K562 (cell line): Measurements from ENCODE around the gene C20orf96. TPM values are rescaled to one million over a fixed set of nuclear protein-coding genes. Genes with fewer than 3 reads are reported as not detected.

ENCODE experiments used
- CUX1 ChIP-seq: fragments of 200-800 bp; sonication (Bioruptor generic); IDR thresholded peaks from 2 replicates; pipeline ENCODE4 v1.6.1; 2016; ENCODE audit warnings: missing genetic modification characterization, missing compliant biosample characterization
- NFRKB ChIP-seq: fragments of 450-650 bp; IDR thresholded peaks from 2 replicates; pipeline ENCODE4 v1.6.1; 2016; ENCODE audit warnings: low read depth
- PHF21A ChIP-seq: fragments of 450-650 bp; IDR thresholded peaks from 2 replicates; pipeline ENCODE4 v1.6.1; 2017; ENCODE audit warnings: low read depth, borderline replicate concordance
- TOE1 ChIP-seq, 2 experiments: fragments of 450-650 bp in 1 of 2; sonication (generic) in 1 of 2; formaldehyde crosslinking in 1 of 2; IDR thresholded peaks; 2 replicates each; pipeline versions ENCODE4 v1.7.1 to v1.8.0; 2016 to 2022; ENCODE audit warnings: borderline replicate concordance in 2 of 2, mild to moderate bottlenecking in 2 of 2, antibody characterized with exemption in 1 of 2, inconsistent platforms in 1 of 2, low read depth in 1 of 2, missing genetic modification reagents in 1 of 2, moderate library complexity in 1 of 2
- ZKSCAN1 ChIP-seq: fragments of 150-350 bp; IDR thresholded peaks from 2 replicates; pipeline ENCODE4 v1.6.1; 2016; ENCODE audit warnings: low read depth, low read length
- ZNF766 ChIP-seq: fragments of 200-800 bp; sonication (Bioruptor generic); conservative IDR thresholded peaks from 2 replicates; pipeline ENCODE4 v1.6.1; 2016; ENCODE audit warnings: missing genetic modification characterization, missing compliant biosample characterization
- polyA plus RNA-seq, 8 experiments: library from polyadenylated mRNA; depleted of rRNA in 4 of 8; stranded (reverse) in 5 of 8; unstranded in 3 of 8; fragments of >200 nt; fragmentation: Nextera tagmentation in 2 of 8; fragmentation: Illumina TruSeq in 1 of 8; extraction: Ambion mirVana in 2 of 8; extraction: Trizol in 1 of 8; gene quantifications; 2 replicates each; pipeline versions ENCODE4 v1.2.1 to v1.2.3, GENCODE V29; 2011 to 2014; ENCODE audit warnings: inconsistent platforms in 1 of 8, missing spikeins in 1 of 8
- total RNA-seq, 7 experiments: library from RNA; depleted of rRNA in 6 of 7; stranded (reverse); fragments of >200 nt in 6 of 7; fragmentation: Illumina TruSeq in 2 of 7; extraction: Trizol in 2 of 7; gene quantifications; 2 replicates each; pipeline versions ENCODE4 v1.2.1 to v1.2.3, GENCODE V29; 2011 to 2021; ENCODE audit warnings: low replicate concordance in 1 of 7
- TF ChIP-seq, protein P1 (sequence below): fragments of 250-450 bp; sonication (Bioruptor Pico); IDR thresholded peaks from 2 replicates; pipeline ENCODE4 v1.9.0; 2021; ENCODE audit warnings: mild to moderate bottlenecking, inconsistent platforms
- TF ChIP-seq, protein P2 (sequence below): fragments of 150-350 bp; IDR thresholded peaks from 2 replicates; pipeline ENCODE4 v1.6.1; 2014; ENCODE audit warnings: low read depth, mild to moderate bottlenecking, low read length, borderline replicate concordance
- TF ChIP-seq, protein P3 (sequence below): fragments of 250-450 bp; sonication (Bioruptor Pico); IDR thresholded peaks from 2 replicates; pipeline ENCODE4 v1.5.0; 2021; ENCODE audit warnings: mild to moderate bottlenecking, moderate library complexity

The C20orf96 gene
- total and polyA plus RNA-seq, 9 of the 15 experiments (the other 6 are each of a cell fraction or from before 2014, with no cell fraction given), result 1.7 to 11.7 (median 4.2) TPM

DNA sequence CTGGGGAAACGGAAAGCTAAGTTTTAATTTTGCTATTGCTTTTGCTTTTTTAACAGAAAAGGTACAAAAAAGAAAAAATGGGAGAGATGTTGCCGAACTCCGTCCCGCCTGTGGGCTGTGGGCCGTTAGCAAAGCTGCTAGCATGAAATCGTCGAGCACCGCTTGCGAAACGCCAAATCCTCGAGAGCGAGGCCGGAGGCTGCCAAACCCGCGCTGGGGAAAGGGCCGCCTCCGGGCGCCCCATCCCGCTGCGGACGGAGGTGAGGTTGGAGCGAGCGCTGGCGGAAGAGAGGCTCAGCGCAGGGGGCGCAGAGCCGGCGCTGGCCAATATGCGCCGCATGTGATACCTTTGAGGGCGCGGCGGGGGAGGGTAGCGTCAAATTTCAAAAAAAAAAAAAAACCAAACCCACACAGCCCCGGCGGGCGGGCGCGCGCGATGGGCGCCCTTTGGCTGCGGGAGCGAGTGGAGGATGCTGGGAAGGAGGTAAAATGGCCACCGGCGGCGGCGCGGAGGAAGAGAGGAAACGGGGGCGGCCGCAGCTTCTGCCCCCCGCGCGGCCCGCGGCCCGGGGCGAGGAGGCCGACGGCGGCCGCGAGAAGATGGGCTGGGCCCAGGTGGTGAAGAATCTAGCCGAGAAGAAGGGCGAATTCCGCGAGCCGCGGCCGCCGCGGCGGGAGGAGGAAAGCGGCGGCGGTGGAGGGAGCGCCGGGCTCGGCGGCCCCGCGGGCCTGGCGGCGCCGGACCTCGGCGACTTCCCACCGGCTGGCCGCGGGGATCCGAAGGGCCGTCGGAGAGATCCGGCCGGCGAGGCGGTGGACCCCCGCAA, 6.8 kb upstream of the C20orf96 start, which contains the start of gene ZCCHC3 (continued):
- TF ChIP-seq ZKSCAN1, result peak; percentile 61; the same call in 1 of the 2 replicates
- TF ChIP-seq, protein P1, sequence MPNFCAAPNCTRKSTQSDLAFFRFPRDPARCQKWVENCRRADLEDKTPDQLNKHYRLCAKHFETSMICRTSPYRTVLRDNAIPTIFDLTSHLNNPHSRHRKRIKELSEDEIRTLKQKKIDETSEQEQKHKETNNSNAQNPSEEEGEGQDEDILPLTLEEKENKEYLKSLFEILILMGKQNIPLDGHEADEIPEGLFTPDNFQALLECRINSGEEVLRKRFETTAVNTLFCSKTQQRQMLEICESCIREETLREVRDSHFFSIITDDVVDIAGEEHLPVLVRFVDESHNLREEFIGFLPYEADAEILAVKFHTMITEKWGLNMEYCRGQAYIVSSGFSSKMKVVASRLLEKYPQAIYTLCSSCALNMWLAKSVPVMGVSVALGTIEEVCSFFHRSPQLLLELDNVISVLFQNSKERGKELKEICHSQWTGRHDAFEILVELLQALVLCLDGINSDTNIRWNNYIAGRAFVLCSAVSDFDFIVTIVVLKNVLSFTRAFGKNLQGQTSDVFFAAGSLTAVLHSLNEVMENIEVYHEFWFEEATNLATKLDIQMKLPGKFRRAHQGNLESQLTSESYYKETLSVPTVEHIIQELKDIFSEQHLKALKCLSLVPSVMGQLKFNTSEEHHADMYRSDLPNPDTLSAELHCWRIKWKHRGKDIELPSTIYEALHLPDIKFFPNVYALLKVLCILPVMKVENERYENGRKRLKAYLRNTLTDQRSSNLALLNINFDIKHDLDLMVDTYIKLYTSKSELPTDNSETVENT (CRISPR knock-in tag), result no peak
- TF ChIP-seq, protein P2, sequence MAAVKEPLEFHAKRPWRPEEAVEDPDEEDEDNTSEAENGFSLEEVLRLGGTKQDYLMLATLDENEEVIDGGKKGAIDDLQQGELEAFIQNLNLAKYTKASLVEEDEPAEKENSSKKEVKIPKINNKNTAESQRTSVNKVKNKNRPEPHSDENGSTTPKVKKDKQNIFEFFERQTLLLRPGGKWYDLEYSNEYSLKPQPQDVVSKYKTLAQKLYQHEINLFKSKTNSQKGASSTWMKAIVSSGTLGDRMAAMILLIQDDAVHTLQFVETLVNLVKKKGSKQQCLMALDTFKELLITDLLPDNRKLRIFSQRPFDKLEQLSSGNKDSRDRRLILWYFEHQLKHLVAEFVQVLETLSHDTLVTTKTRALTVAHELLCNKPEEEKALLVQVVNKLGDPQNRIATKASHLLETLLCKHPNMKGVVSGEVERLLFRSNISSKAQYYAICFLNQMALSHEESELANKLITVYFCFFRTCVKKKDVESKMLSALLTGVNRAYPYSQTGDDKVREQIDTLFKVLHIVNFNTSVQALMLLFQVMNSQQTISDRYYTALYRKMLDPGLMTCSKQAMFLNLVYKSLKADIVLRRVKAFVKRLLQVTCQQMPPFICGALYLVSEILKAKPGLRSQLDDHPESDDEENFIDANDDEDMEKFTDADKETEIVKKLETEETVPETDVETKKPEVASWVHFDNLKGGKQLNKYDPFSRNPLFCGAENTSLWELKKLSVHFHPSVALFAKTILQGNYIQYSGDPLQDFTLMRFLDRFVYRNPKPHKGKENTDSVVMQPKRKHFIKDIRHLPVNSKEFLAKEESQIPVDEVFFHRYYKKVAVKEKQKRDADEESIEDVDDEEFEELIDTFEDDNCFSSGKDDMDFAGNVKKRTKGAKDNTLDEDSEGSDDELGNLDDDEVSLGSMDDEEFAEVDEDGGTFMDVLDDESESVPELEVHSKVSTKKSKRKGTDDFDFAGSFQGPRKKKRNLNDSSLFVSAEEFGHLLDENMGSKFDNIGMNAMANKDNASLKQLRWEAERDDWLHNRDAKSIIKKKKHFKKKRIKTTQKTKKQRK, result no peak
- TF ChIP-seq ZNF766 (CRISPR knock-in tag), result 0 out of 2 replicates have a peak, but pooled peaks have one; percentile 18
- TF ChIP-seq CUX1 (CRISPR knock-in tag), result no peak
- TF ChIP-seq TOE1 (IDR thresholded peaks at IDR 0.05; ENCODE audit: borderline replicate concordance), result peak; percentile 55; the same call in 1 of the 2 replicates
- no peak for TF ChIP-seq TOE1 (CRISPR knock-in tag; IDR thresholded peaks at IDR 0.05; ENCODE audit: borderline replicate concordance, low read depth)
- TF ChIP-seq PHF21A, result peak; percentile 75; the same call in 1 of the 2 replicates
- TF ChIP-seq NFRKB, result peak; percentile 86
- TF ChIP-seq, protein P3, sequence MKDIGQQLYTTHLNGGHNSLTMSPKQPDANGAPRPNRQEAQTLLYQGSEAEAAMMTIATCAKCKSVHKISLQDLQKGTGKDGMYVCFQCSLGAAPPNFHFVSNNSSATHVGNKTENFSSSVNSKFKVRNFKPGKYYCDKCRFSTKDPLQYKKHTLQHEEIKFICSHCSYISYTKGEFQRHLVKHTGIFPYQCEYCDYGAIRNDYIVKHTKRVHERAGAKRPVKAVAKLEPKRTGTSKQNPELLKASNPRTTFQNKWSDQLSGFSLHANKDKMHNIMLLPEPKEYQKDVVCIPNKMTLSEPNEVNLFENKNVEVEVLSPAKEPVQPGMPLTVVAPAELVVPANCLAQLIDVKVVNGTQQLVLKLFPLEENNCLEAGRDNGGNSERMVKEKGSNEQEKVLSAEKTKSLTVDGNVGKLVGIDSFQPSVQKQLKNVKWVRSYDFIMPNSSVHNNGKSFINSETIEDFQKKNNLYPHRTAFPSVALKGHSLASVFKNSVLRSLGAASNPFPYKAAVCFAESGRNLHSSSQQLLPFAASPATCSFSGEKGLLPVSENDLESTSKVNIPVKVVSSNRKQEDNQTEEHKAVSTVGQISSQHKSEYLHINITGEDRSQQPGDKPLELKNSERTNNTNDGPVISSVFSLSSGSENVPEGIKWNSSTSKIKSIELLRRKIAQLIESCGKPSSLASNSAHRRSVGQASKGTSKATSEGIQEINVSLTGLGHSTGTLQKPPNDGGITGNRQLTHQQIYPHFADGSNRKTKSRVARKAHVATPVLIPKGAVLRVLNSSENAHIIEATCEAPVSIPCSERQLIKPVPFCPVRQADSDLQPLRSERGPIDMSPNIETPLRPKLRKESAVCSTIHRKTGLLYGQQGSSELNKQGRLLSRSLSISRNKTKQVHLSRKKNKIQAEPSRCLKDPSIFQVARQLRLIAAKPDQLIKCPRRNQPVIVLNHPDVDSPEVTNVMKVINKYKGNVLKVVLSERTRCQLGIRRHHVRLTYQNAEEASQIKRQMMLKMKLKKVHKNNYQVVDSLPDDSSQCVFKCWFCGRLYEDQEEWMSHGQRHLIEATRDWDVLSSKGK (CRISPR knock-in tag), result no peak
